ENCODE results near the gene SLC17A4. TPM values are rescaled to one million over a fixed set of nuclear protein-coding genes. Genes with fewer than 3 reads are reported as not detected.

Gene SLC17A4
- total RNA-seq, 4 donors from 2014 or later: not detected

DNA sequence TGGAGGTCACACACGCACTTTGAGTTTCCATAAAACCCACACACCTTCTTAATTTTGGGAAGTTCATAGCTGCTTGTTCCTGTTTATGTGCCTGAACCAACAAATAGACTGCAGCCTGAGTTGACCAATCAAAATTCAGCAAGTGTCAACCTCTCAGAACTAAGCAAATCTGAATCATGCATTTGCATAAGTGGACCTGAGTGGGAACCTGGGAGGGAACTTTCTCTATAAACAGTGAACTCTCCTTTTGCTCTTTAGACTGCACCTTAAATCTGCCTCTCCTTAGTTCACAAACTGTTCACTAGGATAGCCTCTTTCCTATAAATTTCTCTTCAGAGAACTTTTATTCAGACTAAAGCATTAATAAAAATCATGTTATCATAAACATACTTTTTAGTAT, 39.4 kb downstream of the SLC17A4 start:
- Histone ChIP-seq H3K4me3 (no peak overlapping the region), H3K27ac (no peak overlapping the region), H3K27me3 (no peaks in the 10 kb centered on the region), H3K36me3 (no peaks in the 10 kb centered on the region), H3K4me1 (no peaks in the 10 kb centered on the region), H3K9me3 (no peaks in the 10 kb centered on the region)
- TF ChIP-seq EP300 (IDR thresholded peaks at IDR 0.05) (no peak), POLR2A (IDR thresholded peaks at IDR 0.05) (no peak)
- TF ChIP-seq, protein P1, sequence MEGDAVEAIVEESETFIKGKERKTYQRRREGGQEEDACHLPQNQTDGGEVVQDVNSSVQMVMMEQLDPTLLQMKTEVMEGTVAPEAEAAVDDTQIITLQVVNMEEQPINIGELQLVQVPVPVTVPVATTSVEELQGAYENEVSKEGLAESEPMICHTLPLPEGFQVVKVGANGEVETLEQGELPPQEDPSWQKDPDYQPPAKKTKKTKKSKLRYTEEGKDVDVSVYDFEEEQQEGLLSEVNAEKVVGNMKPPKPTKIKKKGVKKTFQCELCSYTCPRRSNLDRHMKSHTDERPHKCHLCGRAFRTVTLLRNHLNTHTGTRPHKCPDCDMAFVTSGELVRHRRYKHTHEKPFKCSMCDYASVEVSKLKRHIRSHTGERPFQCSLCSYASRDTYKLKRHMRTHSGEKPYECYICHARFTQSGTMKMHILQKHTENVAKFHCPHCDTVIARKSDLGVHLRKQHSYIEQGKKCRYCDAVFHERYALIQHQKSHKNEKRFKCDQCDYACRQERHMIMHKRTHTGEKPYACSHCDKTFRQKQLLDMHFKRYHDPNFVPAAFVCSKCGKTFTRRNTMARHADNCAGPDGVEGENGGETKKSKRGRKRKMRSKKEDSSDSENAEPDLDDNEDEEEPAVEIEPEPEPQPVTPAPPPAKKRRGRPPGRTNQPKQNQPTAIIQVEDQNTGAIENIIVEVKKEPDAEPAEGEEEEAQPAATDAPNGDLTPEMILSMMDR (IDR thresholded peaks at IDR 0.05): no peak
- WGBS, 2 donors: 89 to 92% methylated on average over 1 of the region's 1 CpG
- DNase-seq (ENCODE audit: low spot score in 2 of 2): no peak

DNA sequence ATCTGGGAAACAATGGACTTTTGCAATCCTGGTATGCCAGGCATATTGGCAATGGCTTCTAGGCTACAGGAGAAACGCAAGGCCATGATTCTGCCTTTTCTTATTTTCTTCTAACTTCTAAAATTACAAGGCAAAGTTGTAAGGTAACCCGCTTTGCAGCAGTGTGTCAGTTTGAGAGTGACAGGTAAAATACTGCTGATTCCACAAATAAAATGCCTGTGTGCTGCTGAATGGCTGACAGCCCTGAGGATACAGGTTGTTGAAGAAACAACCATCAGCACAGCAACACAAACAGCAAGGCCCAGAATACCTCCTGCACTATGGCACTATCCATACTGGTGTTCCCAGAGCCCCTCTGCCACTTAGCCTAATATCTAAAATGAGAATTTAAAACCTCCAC, 40.2 kb downstream of the SLC17A4 start:
- Histone ChIP-seq H3K27me3 (no peaks in the 10 kb centered on the region), H3K9me3 (no peaks in the 10 kb centered on the region), H3K4me3 (no peak overlapping the region), H3K4me1 (no peaks in the 10 kb centered on the region), H3K36me3 (no peaks in the 10 kb centered on the region), H3K27ac (no peak overlapping the region)
- DNase-seq (ENCODE audit: low spot score in 2 of 2): no peak
- 89 to 92% methylated on average over 2 of the region's 2 CpGs for WGBS, 2 donors
- TF ChIP-seq EP300 (IDR thresholded peaks at IDR 0.05): no peak
- TF ChIP-seq, protein P1 (IDR thresholded peaks at IDR 0.05): no peak

DNA sequence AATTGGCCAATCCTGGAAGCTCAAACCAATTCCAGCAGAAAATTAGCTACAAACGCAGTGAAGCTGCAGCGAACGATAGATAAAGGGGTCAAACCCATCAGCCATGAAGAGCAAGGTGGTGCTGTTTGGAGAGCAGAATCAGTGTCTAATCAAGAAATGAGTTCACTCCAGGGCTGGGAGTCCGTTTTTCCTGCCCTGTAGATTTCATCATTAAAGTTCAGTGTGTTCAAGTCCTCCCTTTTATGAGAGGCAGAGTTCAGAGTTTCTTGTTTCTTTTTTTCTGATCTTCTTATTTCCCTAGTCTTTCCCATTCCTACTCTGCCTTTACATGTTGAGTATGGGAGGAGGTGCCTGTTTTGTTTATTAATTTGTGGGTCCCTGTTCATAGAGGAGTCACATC, 46.9 kb downstream of the SLC17A4 start:
- no peak overlapping the region for H3K27ac ChIP-seq
- 82 to 85% methylated on average over 4 of the region's 4 CpGs for WGBS, 2 donors
- peaks cover 0 to 4% (median 0%) of the 10 kb centered on the region in 4 donors for H3K9me3 ChIP-seq
- no peaks in the 10 kb centered on the region for H3K36me3 ChIP-seq
- H3K4me1 ChIP-seq: no peaks in the 10 kb centered on the region
- no peaks in the 10 kb centered on the region for H3K27me3 ChIP-seq
- no peak for DNase-seq (ENCODE audit: low spot score in 2 of 2)
- H3K4me3 ChIP-seq: no peak overlapping the region
- TF ChIP-seq, protein P1 (IDR thresholded peaks at IDR 0.05): no peak
- no peak for TF ChIP-seq EP300 (IDR thresholded peaks at IDR 0.05)
- TF ChIP-seq POLR2A (IDR thresholded peaks at IDR 0.05): no peak

DNA sequence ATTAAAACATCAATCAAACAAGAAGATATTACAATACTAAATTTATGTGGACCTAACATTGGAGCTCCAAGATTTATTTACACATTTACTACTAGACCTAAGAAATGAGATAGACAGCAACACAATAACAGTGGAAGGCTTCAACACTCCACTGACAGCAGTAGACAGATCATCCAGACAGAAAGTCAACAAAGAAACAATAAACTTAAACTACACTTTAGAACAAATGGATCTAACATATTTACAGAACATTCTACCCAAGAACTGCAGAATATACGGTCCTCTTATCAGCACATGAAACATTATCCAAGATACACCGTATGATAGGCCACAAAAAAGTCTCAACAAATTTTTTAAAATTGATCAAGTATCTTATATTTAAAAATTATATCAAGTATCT, 50.3 kb downstream of the SLC17A4 start:
- Histone ChIP-seq H3K27me3 (no peaks in the 10 kb centered on the region), H3K4me1 (no peaks in the 10 kb centered on the region), H3K4me3 (no peak overlapping the region), H3K9me3 (peaks cover 0 to 4% (median 0%) of the 10 kb centered on the region in 4 donors), H3K27ac (no peak overlapping the region), H3K36me3 (no peaks in the 10 kb centered on the region)
- no peak for DNase-seq (ENCODE audit: low spot score in 2 of 2)
- TF ChIP-seq EP300 (IDR thresholded peaks at IDR 0.05): no peak
- TF ChIP-seq, protein P1 (IDR thresholded peaks at IDR 0.05): no peak
- no peak for TF ChIP-seq POLR2A (IDR thresholded peaks at IDR 0.05)
- 92 to 94% methylated on average over 2 of the region's 2 CpGs for WGBS, 2 donors

DNA sequence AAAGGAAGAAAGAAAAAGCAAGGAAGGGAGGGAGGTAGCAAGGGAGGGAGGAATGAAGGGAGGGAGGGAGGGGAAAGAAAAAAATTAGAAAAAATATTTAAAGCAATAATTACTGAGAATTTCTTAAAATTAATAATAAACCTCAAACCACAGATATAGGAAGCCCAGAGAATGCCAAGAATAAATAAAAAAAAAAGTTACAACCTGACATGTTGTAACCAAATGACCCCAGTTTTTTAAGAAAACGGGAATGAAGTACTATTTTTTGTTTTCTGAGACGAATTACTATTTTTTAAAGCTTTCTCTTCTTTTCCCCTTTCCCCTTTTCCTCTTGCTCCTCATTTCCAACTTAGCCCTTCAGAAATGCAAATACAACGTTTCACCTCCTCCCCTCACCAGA, 60.7 kb downstream of the SLC17A4 start:
- no peaks in the 10 kb centered on the region for H3K27me3 ChIP-seq
- no peak overlapping the region for H3K4me3 ChIP-seq
- no peak for DNase-seq (ENCODE audit: low spot score in 2 of 2)
- H3K27ac ChIP-seq: no peak overlapping the region
- WGBS, 2 donors: 63 to 65% methylated on average over 3 of the region's 3 CpGs
- H3K36me3 ChIP-seq: no peaks in the 10 kb centered on the region
- no peak for TF ChIP-seq EP300 (IDR thresholded peaks at IDR 0.05)
- TF ChIP-seq POLR2A (IDR thresholded peaks at IDR 0.05): no peak
- TF ChIP-seq, protein P1 (IDR thresholded peaks at IDR 0.05): no peak
- no peaks in the 10 kb centered on the region for H3K4me1 ChIP-seq
- H3K9me3 ChIP-seq: peaks cover 0 to 3% (median 0%) of the 10 kb centered on the region in 4 donors

Data from tibial nerve (tissue), 4 donors.